Omental fat pad (tissue), 4 donors: Measurements from ENCODE around the gene TMEM88. TPM values are rescaled to one million over a fixed set of nuclear protein-coding genes. Genes with fewer than 3 reads are reported as not detected.

Experiments used
- ATAC-seq: fragments of 150-250 bp; one replicate; pipeline ENCODE4 v1.9.1; 2016; ENCODE audit warnings: mild to moderate bottlenecking, moderate library complexity; ENCODE audit not compliant: low FRiP score
- DNase-seq: peaks from one replicate; pipeline ENCODE4 v3.0.0-alpha.2; 2019; ENCODE audit warnings: low spot score
- total RNA-seq, 4 donors: library from RNA; depleted of rRNA; stranded (reverse); fragments of >200 nt; gene quantifications; one replicate each; pipeline ENCODE4 v1.1.0, GENCODE V29; 2016
- TF ChIP-seq, protein P1 (sequence below), 3 donors: fragments of 450-650 bp; IDR thresholded peaks; one replicate each; pipeline ENCODE4 v1.5.1; 2016 to 2017; ENCODE audit warnings: antibody characterized with exemption in 3 of 3, mild to moderate bottlenecking in 3 of 3, moderate library complexity in 2 of 3

Gene TMEM88
- total RNA-seq, 4 donors from 2014 or later, result 20.2 to 99.9 (median 24.6) TPM

DNA sequence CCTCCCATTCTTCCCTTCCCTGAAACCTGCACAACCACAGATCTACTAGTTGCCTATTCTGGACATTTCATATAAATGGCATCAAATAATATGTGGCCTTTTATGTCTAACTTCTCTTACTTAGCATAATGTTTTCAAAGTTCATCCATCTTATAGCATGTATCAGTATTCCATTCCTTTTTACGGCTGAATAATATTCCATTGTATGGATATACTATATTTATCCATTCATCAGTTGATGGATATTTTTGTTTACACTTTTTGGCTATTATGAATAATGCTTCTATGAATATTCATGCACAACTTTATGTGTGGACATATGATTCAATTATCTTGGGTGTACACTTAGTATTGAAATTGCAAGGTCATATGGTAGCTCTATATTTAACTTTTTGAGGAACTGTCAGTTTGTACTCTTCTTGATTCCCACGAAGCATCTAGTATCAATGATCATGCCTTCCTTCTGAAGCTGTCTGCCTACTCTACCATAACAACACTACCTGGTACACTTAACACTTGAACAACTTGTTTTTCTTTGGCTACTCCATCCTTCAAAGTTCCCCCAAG lies 21.0 kb downstream of the TMEM88 start:
- no peak for DNase-seq
- no peak for ATAC-seq
- TF ChIP-seq, protein P1, sequence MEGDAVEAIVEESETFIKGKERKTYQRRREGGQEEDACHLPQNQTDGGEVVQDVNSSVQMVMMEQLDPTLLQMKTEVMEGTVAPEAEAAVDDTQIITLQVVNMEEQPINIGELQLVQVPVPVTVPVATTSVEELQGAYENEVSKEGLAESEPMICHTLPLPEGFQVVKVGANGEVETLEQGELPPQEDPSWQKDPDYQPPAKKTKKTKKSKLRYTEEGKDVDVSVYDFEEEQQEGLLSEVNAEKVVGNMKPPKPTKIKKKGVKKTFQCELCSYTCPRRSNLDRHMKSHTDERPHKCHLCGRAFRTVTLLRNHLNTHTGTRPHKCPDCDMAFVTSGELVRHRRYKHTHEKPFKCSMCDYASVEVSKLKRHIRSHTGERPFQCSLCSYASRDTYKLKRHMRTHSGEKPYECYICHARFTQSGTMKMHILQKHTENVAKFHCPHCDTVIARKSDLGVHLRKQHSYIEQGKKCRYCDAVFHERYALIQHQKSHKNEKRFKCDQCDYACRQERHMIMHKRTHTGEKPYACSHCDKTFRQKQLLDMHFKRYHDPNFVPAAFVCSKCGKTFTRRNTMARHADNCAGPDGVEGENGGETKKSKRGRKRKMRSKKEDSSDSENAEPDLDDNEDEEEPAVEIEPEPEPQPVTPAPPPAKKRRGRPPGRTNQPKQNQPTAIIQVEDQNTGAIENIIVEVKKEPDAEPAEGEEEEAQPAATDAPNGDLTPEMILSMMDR (IDR thresholded peaks at IDR 0.05), result no peak

DNA sequence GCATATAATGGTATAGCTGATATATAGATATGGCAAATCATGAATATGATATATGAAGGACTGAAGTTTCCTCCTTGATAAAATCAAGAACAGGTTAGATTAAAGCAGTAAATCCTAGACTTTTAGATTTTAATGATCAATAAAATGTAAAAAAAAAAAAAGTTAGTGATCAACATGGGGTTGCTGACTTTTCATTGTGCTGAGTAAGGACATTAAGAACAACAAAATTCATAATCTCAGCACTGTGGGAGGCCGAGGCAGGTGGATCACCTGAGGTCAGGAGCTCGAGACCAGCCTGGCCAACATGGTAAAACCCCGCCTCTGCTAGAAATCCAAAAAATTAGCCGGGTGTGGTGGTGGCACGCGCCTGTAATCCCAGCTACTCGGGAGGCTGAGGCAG lies 23.4 kb downstream of the TMEM88 start:
- ATAC-seq (no peak), DNase-seq (no peak)
- TF ChIP-seq, protein P1 (IDR thresholded peaks at IDR 0.05), result no peak

DNA sequence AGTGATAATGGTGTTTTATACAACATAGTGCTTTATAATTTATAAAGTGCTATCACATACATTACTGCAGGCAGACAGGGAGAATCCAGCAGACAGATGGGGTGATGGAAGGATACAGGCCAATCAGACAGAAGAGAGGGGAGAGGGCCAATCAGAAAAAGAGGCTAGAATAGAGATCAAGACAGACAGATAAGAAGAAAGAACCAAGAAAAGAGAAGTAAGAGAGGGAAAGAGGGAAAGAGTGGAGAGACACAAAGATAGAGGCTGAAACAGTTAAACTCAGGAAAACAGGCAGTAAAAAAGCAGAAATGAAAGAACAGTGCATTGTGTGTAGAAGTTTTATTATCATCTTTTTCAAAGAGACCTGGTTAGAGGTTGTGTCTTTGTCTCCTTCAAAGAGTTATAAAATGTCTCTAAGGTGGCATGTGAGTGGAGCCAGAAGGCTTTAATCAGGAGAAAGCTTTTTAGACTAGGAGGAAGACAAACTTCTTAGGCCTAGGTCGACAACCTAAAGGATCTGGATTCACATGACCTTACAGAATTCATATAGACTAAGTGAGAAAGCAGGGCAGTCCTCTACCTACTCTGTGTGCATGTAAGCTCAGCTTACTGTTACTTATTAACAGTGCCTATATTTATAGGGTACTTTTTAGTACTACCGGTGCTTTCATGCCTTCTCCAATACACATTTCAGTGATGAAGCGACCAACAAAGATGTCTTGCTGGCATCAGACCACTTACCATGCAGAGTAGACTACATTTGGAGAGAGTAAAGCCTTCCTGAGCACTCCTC lies 25.4 kb downstream of the TMEM88 start:
- ATAC-seq (no peak), DNase-seq (no peak)
- TF ChIP-seq, protein P1 (IDR thresholded peaks at IDR 0.05), result no peak

DNA sequence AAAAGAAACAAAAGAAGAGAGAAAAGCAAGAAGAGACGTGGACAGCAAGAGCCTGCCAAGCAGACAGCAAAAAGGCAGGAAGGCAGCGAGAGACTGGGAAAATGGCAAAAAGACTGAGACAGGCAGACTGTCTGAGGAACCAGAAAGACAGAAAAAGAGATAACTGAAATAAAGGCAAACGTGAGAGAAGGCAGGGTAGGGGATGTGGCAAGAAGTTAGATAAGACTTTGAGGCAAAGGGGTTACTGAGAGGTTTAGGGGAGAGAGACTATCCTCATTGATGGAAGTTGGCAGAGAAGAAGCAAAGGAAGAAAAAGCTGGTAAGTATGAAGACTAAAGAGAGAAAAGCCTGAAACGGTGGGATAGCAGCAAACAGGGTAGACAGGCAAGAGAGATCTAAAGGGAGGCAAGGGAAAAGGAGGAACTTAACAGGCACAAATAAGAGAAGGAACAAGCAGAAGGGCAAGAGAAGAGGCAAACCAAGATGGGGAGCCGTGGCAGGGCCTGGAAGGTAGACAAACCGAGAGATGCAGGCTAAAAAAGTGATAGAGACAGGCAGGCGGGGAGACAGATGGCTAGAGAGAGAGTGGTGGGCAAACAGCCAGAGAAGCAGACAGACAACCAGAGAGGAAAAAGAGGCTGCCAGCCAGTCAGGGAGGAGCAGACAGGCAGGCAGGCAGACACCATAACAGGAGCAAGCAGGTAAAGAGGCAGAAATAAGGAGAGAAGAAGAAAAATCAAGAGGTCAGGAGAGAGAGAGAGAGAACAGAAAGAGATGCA lies 26.6 kb downstream of the TMEM88 start:
- no peak for DNase-seq
- TF ChIP-seq, protein P1 (IDR thresholded peaks at IDR 0.05), result no peak
- ATAC-seq, result no peak

DNA sequence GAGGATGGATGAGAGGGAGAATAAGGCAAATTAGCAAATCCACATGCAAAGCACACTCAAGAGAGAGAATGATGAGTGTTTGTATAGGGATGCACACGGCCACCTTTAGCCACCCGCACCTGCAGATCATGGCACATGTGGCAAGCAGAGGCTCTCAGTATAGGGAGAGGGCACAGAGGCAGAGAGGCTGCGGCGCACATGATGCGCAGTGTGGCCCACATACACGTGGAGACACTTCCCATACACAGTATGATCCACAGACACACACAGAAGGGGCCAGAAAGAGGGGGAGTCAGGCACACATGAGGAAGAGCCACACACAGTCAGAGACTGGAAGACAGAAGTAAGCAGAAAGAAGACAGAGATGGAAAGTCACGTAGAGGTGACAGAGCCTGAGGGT lies 27.2 kb downstream of the TMEM88 start:
- DNase-seq (no peak), ATAC-seq (no peak)
- TF ChIP-seq, protein P1 (IDR thresholded peaks at IDR 0.05), result no peak

DNA sequence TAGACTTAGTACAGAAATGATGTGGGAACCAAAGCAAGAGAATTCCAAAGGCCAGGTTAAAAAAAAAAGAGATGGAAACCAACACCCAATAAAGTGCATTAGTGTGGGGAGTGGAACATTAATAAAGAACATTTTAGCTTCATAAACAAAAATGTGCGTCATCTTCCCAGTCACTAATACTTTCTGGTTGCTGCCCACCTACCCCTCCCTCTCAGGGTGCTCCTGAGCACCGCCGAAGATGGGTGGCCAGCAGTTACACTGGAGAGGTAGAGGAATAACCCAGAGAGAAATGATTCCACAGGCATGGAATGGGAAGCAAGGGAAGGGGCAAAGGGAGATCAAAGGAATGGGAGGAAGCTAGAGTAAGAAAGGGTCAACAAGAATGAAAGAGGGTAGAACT lies 27.8 kb downstream of the TMEM88 start:
- no peak for ATAC-seq
- no peak for DNase-seq
- TF ChIP-seq, protein P1 (IDR thresholded peaks at IDR 0.05), result no peak
